HFFc6 (cell line): ENCODE measurements around the gene OS9. TPM values are rescaled to one million over a fixed set of nuclear protein-coding genes. Genes with fewer than 3 reads are reported as not detected.

ENCODE experiments used
- DNase-seq: peaks from one replicate; pipeline ENCODE4 v3.0.0-alpha.2; 2018
- H3K27ac Mint-ChIP-seq: 2 replicates; pipeline ENCODE4 v1.8.0; 2020; ENCODE audit warnings: mild to moderate bottlenecking, mixed read lengths
- H3K27me3 Mint-ChIP-seq: 2 replicates; pipeline ENCODE4 v1.8.0; 2021; ENCODE audit warnings: mild to moderate bottlenecking, moderate library complexity, mixed read lengths; ENCODE audit not compliant: insufficient read depth
- H3K36me3 Mint-ChIP-seq: 2 replicates; pipeline ENCODE4 v1.8.0; 2021; ENCODE audit warnings: low read depth, mixed read lengths
- H3K4me1 Mint-ChIP-seq: 2 replicates; pipeline ENCODE4 v1.8.0; 2020; ENCODE audit warnings: low read depth, mixed read lengths
- H3K4me3 Mint-ChIP-seq: 2 replicates; pipeline ENCODE4 v1.8.0; 2020; ENCODE audit warnings: mild to moderate bottlenecking, moderate library complexity, mixed read lengths
- H3K9me3 Mint-ChIP-seq: 2 replicates; pipeline ENCODE4 v1.8.0; 2020; ENCODE audit warnings: mild to moderate bottlenecking, mixed read lengths
- CTCF ChIP-seq: fragments of 200-600 bp; sonication (generic); IDR thresholded peaks from 2 replicates; pipeline ENCODE4 v1.5.0; 2021; ENCODE audit warnings: antibody characterized with exemption, mild to moderate bottlenecking
- total RNA-seq, 6 experiments: library from RNA; stranded (reverse); fragmentation: NEBNext Ultra II Directional; extraction: Animal tissue kit (Norgen Biotek cat#: 25700); gene quantifications; 2 replicates in 1 of 6; 3 replicates in 5 of 6; pipeline ENCODE4 v1.2.3, GENCODE V29; 2021

OS9 gene
- total RNA-seq, 6 experiments from 2014 or later, result 150 to 158 (median 156) TPM

DNA sequence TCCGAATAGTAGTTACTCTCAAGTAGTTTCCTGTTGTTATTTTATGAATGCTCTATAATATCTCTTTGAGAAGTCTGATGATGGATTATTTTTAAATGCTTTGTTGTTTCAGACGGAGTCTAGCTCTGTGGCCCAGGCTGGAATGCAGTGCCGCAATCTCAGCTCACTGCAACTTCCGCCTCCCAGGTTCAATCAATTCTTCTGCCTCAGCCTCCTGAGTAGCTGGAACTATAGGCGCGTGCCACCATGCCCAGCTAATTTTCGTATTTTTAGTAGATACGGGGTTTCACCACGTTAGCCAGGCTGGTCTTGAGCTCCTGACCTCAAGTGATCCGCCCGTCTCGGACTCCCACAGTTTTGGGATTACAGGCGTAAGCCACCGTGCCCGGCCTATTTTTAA is 1.4 kb upstream of the OS9 start:
- no peak overlapping the region for H3K4me3 Mint-ChIP-seq
- no peaks in the 10 kb centered on the region for H3K9me3 Mint-ChIP-seq
- TF ChIP-seq CTCF, result no peak
- no peak overlapping the region for H3K27ac Mint-ChIP-seq
- DNase-seq, result no peak
- H3K36me3 Mint-ChIP-seq, result peaks cover 13% of the 10 kb centered on the region
- H3K4me1 Mint-ChIP-seq, result no peaks in the 10 kb centered on the region
- H3K27me3 Mint-ChIP-seq, result no peaks in the 10 kb centered on the region; the same call in 1 of the 2 replicates

DNA sequence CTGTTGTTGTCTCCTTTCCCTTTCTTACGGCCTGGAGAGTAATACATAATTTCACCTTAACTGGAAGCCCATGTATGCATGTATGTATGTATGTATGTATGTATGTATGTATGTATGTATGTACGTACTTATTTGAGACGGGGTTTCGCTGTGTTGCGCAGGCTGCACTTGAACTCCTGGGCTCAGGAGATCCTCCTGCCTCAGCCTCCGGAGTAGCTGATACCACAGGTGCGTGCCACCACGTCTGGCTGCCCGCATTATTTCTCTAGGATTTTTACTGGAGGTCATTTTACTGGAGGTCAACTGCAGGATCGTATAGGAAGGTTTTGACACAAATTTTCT is 644 bp upstream of the OS9 start:
- Mint-ChIP-seq H3K4me3 (no peak overlapping the region), H3K4me1 (no peaks in the 10 kb centered on the region), H3K9me3 (no peaks in the 10 kb centered on the region), H3K36me3 (peaks cover 21% of the 10 kb centered on the region), H3K27me3 (no peaks in the 10 kb centered on the region; the same call in 1 of the 2 replicates), H3K27ac (no peak overlapping the region)
- DNase-seq, result no peak
- no peak for TF ChIP-seq CTCF

- no peak overlapping the region for H3K4me3 Mint-ChIP-seq
- DNase-seq, result no peak
- TF ChIP-seq CTCF, result no peak
- H3K27me3 Mint-ChIP-seq, result no peaks in the 10 kb centered on the region; the same call in 1 of the 2 replicates
- H3K9me3 Mint-ChIP-seq, result no peaks in the 10 kb centered on the region
- no peak overlapping the region for H3K27ac Mint-ChIP-seq
- H3K4me1 Mint-ChIP-seq, result no peaks in the 10 kb centered on the region
- H3K36me3 Mint-ChIP-seq, result peaks cover 26% of the 10 kb centered on the region
Observed at GRCh38 chr12:57694459-57695019, 607 bp downstream of the OS9 start.

- Mint-ChIP-seq H3K36me3 (peaks cover 31% of the 10 kb centered on the region), H3K4me1 (no peaks in the 10 kb centered on the region), H3K9me3 (no peaks in the 10 kb centered on the region), H3K27ac (no peak overlapping the region), H3K27me3 (no peaks in the 10 kb centered on the region; the same call in 1 of the 2 replicates), H3K4me3 (no peak overlapping the region)
- TF ChIP-seq CTCF, result no peak
- no peak for DNase-seq
Observed at GRCh38 chr12:57695770-57696432, 2.0 kb downstream of the OS9 start.

DNA sequence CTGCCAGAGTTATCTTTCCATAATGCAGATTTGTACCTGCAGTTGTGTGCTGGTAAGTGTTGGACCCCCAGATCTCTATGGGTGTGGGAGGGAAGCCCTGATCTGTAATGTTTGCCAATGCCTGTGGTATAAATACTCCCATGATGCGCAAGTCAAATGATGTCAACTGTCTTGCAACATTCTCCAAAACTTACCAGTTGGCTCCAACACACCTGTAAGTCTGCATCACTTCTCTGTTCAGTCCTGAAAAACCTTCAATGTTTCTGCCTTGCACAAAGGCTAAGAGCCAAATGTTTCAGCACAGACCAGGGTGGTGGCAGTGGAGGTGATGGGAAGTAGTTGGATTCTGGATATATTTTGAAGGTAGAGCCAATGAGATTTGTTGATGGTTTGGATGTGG is 3.1 kb downstream of the OS9 start:
- no peaks in the 10 kb centered on the region for H3K27me3 Mint-ChIP-seq
- H3K9me3 Mint-ChIP-seq, result no peaks in the 10 kb centered on the region
- H3K4me1 Mint-ChIP-seq, result no peaks in the 10 kb centered on the region
- no peak overlapping the region for H3K4me3 Mint-ChIP-seq
- TF ChIP-seq CTCF, result no peak
- DNase-seq, result no peak
- H3K27ac Mint-ChIP-seq, result no peak overlapping the region
- H3K36me3 Mint-ChIP-seq, result peaks cover 28% of the 10 kb centered on the region
